ENCODE results near the gene BCAR1.
"Not testable (repeated sequence)": the region's sequence is repeated elsewhere in the genome, so short reads cannot be mapped to it uniquely, and the experiment has no call there.

BCAR1 gene

DNA sequence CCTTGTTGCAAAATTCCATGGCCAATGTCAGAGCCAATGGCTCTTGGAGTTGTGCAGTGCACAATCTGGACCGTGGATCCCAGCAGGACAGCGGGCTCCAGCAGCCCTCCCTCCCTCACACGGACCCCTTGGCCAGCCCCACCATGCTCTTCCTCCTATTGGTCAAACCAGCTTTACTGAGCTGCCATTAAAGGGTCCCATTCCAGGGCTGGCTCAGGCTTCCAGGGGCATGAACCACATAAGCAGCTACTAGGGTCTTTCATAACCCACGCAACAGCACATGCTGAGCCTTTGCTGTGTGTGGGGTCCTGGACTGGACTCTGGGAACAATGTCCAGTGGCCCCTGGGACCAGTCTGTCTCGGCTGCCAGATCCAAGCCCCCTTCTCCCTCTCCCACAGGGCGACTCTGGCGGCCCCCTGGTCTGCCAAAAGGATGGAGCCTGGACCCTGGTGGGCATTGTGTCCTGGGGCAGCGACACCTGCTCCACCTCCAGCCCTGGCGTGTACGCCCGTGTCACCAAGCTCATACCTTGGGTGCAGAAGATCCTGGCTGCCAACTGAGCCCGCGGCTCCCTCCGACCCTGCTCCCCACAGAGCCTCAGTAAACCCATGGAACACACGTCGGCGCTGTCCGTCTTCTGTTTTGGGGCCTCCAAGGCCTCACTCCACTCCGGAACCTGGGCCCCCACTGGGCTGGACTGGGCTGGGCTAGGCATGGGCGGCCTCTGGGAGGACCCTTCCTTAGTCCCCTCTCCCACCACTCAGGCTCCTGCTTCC, 26.9 kb downstream of the BCAR1 start:
- DNase-seq: no peak

DNA sequence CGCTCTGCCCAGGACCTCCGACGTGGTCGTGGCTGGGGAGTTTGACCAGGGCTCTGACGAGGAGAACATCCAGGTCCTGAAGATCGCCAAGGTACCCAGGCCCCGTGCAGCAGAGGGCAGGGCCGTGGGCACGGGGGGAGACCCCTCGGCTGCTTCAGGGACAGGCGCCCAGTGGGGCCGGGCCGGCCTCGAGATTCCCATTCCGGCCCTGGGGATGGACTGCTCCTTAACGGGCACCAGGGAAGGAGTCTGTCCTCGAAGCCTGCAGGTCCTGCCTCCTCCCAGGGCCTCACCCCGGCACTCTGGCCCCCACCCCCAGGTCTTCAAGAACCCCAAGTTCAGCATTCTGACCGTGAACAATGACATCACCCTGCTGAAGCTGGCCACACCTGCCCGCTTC, 28.3 kb downstream of the BCAR1 start:
- DNase-seq: not testable (repeated sequence)

DNA sequence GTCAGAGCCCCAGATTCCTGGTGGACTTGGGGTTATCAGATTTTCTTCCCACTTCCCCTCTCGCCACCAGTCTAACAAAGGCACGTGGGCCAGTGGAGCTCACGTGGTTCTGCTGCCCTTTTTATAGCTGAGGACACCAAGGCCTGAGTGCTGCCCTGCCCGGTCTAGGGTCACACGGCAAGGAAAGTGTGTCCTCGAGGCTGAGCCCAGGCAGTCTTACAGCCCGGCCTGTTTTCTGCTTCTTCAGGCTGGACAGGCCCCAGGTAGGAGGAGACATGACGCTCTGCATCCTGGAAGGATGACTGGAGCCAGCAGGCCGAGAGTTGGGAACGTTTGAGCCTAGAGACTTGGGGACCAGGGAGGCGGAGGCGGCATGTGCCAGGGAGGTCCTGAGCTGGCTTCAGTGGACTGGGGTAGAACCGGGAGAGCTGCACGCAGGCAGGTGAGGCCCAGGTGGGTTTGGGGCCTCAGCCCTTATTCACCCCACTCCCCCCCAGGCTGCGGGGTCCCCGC, 29.1 kb downstream of the BCAR1 start:
- no peak for DNase-seq

DNA sequence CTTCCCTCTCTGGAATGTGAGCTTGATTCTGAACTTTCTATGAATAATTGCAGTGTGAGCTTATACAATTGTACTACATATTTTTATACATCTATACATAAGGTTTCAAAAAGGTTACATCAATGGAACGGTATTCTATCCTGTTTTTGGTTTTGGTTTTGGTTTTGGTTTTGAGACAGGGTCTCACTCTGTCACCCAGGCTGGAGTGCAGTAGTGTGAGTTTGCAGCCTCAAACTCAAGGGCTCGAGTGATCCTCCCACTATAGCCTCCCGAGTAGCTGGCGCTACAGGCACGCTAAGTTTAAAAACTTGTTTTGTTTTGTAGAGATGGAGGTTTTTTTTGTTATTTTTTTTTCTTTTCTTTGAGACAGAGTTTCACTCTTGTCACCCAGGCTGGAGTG, 31.6 kb downstream of the BCAR1 start:
- DNase-seq: no peak

DNA sequence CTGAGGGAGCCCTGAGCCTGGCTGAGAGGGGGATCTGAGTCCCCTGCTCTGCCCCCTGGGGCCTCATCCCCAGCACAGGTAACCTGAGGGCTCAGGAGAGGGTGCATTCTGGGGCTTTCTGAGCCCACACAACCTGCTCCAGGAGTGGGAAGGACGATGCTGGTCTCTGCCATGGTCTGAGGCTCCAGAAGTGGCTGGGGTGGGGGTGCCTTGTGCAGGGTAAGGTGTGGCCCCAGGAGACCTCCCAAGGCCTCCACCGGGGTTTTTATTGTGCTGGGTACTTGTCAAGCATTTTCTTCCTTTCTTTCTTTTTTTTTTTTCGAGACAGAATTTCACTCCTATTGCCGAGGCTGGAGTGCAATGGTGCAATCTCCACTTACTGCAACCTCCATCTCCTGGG, 32.3 kb downstream of the BCAR1 start:
- no peak for DNase-seq

DNA sequence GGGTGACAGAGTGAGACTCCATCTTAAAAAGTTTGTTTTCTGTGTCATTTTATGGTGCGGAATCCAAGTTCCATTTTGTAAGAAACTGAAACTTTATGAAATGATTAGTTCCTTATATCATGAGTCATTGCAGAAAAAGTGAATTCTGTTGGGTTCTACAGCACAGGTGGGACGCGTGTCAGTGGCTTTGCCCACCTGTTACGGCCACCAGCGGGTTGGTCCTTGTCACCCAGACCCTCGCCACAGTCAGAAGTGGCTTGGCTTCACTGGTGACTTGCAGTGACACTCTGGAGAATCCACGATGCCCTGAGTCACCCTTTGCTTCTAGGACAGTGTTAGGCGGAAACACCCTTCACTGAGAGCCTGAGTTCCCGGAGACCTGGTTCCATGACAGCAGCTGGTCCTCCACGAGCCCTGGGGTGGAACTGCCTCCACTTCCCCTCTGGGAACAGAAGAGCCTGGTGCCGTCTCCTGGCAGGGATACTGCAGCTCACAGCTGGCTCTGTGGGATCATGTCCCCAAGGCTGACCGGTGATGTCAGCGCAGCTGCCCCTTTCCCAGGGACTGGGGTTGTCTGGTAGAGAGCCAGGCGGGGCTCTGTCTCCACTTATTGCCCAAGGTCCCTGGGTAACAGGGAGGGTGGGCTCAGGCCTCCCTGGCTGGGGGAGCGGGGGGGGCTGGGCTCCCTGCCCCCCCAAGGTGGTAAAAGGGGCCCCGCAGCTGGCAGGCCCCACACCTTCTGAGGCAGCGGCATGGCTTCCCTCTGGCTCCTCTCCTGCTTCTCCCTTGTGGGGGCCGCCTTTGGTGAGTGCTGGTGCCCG, 33.0 kb downstream of the BCAR1 start, which contains the start of gene CTRB1:
TSS of gene CTRB1 (plus strand) at position 733 of the 821 bp plus-strand sequence. CDS start at position 753, 20 bp downstream.
- DNase-seq: no peak

DNA sequence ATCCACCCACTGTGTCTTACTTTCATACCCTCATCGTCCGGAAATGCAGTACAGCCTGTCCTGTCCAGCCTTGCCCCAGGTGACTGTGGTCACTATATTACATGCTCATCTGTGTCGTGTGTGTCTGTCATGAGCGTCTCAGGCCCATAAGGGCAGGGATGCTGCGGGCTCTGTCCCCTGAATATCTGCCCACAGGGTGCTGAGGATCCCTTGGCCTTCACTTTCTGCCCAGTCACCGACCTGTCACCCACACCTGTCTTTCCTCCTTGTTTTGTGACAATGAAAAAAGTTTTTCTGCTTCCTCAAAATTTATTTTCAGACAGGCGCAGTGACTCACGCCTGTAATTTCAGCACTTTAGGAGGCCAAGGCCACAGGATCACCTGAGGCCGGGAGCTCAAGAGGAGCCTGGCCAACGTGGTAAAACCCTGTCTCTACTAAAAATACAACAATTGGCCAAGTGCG, 34.0 kb downstream of the BCAR1 start:
- no peak for DNase-seq

DNA sequence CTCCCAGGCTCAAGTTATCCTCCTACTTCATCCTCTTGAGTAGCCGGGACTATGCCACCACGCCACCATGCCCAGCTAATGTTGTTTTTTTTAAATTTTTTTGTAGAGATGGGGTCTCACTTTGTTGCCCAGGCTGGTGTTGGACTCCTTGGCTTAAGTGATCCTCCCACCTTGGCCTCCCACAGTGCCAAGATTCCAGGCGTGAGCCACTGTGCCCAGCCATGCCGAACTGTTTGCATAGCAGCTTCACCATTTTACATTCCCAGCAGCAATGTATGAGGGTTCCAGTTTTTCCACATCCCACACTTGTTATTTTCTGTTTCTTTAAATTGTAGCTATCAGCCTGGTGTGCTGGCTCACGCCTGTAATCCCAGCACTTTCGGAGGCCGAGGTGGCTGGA, 34.8 kb downstream of the BCAR1 start:
- no peak for DNase-seq

DNA sequence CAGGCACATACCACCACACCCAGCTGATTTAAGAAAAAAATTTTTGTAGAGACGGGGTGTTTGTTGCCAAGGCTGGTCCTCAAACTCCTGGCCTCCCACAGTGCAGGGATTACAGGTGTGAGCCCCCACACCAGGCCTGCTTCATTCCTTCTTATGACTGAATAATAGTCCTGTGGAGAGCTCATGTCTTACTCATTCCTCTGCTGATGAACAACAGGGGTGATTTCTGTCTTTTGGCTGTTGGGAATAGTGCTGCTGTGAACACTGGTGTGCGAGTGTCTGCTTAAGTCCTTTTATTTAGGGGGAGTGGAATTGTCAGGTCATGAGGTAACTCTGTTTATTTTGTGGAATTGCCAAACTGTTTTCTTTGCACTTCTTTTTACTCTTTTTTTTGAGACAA, 35.3 kb downstream of the BCAR1 start:
- no peak for DNase-seq

DNA sequence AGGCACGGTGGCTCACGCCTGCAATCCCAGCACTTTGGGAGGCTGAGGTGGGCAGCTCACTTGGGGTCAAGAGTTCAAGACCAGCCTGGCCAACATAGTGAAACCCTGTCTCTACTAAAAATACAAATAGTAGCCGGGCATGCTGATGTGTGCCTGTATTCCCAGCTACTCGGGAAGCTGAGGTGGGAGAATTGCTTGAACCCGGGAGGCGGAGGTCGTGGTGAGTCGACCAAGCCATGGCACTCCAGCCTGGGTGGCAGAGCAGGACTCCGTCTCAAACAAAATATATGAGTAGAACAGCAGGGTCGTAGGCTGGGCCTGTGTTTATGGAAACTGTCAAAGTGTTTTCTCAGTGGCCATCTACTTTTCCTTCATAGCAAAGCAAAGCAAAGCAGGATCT, 40.1 kb downstream of the BCAR1 start:
- DNase-seq: not testable (repeated sequence)

DNA sequence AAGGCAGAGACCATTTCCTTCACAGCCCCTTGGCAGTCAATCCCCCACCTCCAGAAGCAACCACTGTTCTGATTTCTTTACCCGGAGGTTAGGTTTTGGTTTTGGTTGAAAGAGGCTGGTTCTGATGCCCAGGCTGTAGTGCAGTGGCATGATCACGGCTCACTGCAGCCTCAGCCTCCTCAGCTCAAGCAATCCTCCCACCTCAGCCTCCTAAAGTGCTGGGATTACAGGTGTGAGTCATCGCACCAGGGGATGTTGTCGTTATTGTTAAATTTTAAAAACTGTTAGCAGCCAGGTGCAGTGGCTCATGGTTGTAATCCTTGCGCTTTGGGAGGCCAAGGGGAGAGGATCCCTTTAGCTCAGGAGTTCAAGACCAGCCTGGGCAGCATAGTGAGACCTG, 41.5 kb downstream of the BCAR1 start:
- no peak for DNase-seq

DNA sequence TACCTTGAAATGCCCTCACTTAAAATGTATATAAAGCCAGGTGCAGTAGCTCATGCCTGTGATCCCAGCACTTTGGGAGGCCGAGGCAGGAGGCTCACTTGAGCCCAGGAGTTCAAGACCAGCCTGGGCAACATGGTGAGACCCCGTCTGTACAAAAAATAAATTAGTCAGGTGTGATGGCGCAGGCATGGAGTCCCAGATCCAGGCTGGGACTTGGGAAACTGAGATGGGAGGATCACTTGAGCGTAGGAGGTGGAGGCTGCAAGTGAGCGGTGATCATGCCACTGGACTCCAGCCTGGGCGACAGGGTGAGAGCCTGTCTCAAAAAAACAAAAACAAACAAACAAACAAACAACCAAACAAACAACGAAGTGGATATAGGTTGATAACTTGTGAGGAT, 41.9 kb downstream of the BCAR1 start:
- DNase-seq: not testable (repeated sequence)

DNA sequence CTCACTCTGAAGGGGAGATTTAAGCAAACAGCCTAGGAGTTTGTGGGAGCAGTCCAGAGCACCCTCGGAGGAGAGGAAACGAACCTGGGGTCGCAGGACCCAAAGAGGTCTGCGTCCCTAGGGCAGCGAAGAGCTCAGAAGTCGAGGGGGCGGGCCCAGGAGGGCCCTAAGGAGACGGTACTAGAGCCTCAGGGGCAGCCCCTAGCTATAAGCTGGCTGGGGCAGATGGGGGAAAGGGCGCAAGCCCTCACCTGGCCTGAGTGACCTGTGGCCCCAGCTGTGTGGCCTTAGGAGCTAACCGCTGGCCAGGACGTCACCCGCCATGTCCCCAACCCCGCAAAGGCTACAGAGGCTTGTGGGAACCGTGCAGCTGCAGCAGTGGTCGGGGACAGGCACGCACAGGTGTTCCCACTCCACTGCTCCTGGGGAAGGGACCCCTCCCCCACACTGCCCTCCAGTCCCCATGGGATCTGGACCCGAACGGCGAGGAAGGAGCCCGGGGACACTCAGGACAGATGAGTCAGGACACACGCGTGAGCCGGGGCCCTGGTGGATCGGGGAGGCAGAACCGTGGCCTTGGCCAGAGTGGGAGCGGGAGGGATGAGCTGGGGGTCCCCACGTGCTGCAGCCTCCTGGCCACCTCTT, 42.4 kb downstream of the BCAR1 start:
- DNase-seq: no peak

DNA sequence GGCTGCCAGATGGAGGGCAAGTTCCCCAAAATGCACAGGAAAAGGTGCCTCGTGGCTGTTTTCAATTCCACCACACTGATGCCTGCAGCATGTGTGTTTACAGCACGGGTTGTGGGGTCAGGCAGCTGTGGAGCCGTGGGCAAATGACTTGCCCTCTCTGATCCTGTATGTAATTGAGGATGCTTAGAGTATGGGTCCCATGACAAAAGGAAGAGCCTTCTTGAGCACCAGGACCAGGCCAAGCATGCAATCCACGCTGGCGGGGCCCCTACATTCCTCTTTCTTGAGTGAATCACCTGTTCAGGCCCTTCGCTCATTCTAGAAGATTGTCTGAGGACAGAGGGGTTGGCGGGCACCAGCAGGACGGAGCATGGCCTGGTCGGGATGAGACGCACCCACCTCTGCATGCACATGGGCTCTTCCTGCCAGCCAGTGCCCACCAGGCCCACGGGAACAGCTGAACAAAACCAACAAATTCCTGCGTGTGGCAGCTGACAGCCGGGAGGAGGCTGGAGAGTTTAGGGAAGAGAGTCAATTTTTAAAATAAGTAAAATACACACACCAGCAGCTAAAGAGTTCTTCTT, 43.1 kb downstream of the BCAR1 start:
- DNase-seq: no peak

DNA sequence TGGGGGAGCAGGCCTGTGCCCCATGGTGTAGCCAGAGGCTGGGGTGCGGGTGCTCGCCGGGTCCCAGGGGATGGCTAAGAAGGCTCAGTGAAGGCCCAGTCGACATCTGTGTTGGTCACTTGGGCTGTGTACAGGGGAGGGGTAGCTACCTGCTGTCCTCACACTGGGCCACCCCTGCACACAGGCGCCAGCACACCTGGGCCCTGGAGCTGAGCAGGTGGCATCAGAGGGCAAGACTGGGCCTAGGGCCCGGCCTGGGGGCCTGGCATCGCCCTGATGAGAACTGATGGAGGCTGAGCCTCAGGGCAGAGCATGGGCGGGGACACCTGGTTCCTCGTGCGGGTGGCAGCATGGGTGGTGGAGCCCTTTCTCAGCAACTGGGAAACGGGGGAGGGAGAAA, 43.6 kb downstream of the BCAR1 start:
- DNase-seq: no peak

DNA sequence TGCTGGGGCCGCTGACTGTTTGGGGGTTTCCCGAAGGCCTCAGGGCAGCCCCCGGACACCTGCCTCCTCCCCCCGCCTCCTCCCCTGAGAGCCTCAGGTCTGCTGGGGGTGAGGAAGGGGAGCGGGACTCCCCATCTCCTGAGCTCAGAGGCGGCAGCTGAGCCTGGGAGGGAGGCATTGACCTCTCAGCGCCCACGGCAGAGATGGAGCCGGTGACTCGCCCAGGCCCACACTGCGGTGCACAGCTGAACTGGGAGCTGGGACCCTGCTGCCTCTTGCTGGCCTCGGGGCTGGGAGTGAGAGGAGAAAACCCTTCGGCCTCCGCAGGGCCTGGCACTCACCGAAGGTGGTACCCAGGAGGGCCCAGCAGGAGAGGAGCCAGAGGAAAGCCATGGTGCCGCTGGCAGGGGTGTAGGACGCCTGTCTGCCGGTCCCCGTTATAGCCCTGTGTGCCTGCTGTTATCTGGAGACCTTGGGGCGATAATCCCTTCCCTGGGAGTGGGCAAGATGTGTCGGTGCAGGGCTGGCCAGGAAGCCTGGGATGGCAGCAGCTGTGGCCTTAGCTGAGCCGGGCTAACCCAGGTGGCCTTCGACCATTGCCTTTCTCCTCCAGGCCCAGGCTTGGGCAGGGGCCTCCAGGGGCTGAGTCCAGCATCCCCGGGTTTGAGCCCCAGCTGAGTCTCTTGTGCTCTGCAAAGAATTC, 44.5 kb downstream of the BCAR1 start, which contains the start of gene CTRB2:
TSS of gene CTRB2 (minus strand) at position 413 of the 703 bp plus-strand sequence. CDS start at position 393, 20 bp downstream.
- DNase-seq: no peak

DNA sequence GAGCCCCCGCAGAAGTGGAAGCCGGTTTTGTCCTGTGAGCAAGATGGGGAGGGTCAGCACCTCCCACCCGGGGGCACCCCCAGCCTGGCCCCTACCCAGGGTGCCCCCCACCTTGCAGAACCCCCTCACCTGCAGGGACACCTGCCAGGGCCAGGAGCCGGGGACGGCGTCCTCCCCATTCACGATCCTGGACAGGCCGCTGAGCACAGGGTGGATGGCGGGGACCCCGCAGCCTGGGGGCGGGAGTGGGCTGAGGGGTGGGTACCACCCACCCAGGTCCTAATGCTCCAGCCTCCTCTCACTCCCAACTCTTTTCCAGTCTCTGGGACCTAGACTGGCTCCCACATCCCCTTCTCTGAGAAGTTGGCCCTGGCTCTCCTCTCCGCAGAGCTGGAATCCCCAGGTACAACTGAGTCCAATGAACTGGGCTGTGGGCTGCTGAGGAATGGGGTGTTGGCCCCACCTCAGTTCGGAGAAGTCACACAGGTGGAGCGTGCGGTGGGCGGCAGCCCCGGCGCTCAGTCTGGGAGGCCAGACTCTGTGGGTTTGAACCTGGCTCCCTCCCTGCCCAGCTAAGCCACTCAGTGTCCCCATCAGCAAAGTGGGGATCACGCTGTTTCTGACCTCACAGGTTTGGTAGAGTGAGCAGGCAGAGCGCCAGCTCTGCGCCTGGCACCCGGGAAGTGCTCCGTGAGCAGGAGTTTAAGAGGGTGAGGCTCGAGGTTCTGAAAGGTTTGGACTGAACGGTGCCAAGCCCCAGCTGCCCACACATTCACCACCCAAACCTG, 45.3 kb downstream of the BCAR1 start:
- not testable (repeated sequence) for DNase-seq

DNA sequence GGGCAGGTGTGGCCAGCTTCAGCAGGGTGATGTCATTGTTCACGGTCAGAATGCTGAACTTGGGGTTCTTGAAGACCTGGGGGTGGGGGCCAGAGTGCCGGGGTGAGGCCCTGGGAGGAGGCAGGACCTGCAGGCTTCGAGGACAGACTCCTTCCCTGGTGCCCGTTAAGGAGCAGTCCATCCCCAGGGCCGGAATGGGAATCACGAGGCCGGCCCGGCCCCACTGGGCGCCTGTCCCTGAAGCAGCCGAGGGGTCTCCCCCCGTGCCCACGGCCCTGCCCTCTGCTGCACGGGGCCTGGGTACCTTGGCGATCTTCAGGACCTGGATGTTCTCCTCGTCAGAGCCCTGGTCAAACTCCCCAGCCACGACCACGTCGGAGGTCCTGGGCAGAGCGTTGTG, 46.0 kb downstream of the BCAR1 start:
- DNase-seq: not testable (repeated sequence)

DNA sequence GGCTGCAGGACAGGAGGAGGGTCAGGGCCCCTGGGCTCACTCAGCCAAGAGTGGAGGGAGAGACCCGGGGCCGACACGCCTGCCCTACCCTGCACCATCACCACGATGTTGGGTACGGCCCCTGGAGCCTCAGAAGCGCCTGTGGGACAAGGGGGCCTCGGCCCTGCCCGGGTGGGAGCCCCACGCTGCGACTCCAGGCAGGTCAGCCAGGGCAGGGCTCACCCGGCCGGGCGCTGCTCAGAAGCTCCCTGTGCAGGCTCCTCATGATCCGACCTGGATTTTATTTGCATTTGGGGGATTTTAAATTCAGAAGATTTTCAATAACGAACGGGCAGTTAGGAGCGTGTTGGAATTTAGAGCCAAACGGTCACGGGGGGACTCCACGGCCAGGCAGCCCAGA, 46.5 kb downstream of the BCAR1 start:
- not testable (repeated sequence) for DNase-seq

DNA sequence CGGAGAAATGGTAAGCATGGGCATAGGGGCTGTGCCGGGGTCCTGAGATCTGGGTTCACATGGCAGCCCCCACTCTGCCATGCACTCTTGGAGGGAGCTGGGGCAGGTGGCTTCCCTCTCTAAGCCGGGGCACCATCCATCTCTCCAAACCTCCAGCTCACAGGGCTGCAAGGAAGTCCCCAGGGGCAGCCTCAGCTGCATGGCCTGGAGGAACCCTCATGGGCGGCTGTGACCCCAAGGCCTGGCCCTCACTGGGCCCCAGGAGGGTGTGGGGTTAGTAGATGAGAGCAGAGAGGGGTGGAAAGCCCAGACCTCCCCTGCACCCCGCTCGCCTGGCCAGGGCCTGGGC, 47.0 kb downstream of the BCAR1 start:
- DNase-seq: no peak

DNA sequence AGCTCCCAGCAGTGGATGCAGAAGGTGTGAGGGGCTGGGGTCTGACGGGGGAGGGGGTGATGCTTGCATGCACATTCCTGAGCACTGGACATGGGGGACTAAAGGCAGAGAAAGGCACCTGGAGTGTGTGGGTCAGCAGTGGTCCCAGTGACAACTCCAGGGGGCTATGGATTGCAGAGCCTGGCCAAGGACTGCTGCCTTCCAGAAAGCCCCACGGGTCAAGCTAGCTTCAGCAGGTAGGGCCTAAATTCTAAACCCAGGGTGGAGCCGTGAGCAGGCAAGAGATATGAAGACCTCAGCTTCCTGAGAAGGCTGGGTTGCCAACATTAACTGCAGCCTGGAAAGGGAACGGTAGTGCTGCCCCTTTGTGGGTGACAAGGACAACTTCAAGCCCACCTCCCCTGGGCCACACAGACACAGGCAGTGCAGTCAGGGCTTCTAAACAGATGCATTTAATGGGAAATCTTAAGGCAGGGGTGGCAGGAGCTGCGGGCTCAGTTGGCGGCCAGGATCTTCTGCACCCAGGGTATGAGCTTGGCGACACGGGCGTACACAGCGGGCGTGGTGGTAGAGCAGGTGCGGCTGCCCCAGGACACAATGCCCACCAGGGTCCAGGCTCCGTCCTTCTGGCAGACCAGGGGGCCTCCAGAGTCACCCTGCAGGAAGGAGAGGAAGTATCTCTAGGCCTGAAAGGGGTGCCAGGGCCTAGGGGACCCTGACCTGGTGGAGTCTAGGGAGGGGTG, 47.6 kb downstream of the BCAR1 start:
- no peak for DNase-seq
